Measurements from ENCODE around the gene TMEM126A.
A peak's percentile ranks its signal among the peaks of the same experiment; 100 is the strongest.
"Not testable (repeated sequence)": the region's sequence is repeated elsewhere in the genome, so short reads cannot be mapped to it uniquely, and the experiment has no call there.

Gene TMEM126A

DNA sequence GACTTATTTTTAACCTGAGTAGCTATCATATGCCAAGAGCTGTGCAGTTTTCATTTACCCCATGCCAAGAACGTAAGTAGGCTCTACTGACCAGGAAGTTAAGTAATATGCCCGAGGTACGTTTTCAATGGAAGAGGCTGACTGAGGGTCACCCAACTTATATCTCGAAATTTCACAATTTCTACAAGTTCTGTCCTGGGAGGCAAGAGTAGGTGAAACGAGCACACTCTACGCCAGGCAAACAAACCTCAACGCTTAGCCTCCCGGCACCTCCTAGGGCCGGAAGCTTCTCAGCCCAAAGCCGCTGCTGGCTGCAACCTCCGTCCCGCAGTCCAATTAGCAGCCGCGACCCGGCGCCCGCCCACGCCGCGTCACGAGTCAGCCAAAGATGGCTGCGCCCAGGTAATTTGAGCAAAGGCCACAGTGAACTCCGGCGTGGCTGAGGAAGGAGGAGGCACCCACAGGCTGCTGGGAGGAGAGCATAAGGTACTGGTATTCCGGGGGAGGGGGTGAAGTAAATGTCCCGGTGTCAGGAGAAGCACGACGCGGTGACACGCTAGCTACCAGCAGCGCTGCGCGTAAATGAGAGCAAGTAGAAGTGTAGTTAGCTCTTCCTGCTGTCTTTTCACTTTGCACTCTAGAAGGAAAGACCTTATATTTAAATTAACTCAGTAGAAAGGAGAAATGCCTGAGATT is at the start of gene TMEM126A:
Gene TMEM126A, plus strand, starts transcription at position 364 of the 696 bp plus-strand sequence. CDS start 2,289 bp downstream, outside the sequence.
- Histone ChIP-seq H3K9me3 (ENCODE audit: control insufficient read depth, insufficient read depth, low read length) (no peaks in the 10 kb centered on the region), H3K36me3 (ENCODE audit: control insufficient read depth, insufficient read depth, low read length) (no peaks in the 10 kb centered on the region), H3K4me1 (ENCODE audit: control insufficient read depth, insufficient read depth, low read length) (no peaks in the 10 kb centered on the region), H3K9ac (ENCODE audit: low read depth, low read length) (peak within 1 kb of the TSS; percentile 76), H3K27me3 (ENCODE audit: control insufficient read depth, insufficient read depth, low read length) (no peaks in the 10 kb centered on the region), H3K4me3 (ENCODE audit: low read depth, low read length) (peak within 1 kb of the TSS; percentile 68)

DNA sequence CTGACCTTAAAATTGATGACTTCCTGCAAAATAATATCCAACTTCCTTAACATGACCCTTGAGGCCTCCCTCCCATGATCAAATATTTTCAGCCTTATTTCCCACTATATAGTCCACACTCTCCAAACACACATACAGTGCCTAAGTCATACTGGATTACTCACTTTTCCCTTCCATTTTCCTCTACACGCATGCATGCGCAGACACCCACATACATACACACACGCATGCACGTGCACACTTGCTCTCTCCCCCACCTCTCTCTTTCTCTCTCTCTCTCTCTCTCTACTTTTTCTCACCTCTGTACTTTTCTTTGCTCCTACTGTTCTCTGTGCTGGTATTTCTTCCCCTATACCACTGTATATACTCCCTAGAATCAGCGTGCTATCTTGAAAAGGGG is 48.7 kb upstream of the TMEM126A start:
- no peaks in the 10 kb centered on the region for H3K27me3 ChIP-seq (ENCODE audit: control insufficient read depth, insufficient read depth, low read length)
- H3K4me1 ChIP-seq (ENCODE audit: control insufficient read depth, insufficient read depth, low read length) = no peaks in the 10 kb centered on the region
- H3K4me3 ChIP-seq (ENCODE audit: low read depth, low read length) = no peak overlapping the region
- H3K9ac ChIP-seq (ENCODE audit: low read depth, low read length) = no peak overlapping the region
- no peaks in the 10 kb centered on the region for H3K36me3 ChIP-seq (ENCODE audit: control insufficient read depth, insufficient read depth, low read length)
- H3K9me3 ChIP-seq (ENCODE audit: control insufficient read depth, insufficient read depth, low read length) = no peaks in the 10 kb centered on the region

DNA sequence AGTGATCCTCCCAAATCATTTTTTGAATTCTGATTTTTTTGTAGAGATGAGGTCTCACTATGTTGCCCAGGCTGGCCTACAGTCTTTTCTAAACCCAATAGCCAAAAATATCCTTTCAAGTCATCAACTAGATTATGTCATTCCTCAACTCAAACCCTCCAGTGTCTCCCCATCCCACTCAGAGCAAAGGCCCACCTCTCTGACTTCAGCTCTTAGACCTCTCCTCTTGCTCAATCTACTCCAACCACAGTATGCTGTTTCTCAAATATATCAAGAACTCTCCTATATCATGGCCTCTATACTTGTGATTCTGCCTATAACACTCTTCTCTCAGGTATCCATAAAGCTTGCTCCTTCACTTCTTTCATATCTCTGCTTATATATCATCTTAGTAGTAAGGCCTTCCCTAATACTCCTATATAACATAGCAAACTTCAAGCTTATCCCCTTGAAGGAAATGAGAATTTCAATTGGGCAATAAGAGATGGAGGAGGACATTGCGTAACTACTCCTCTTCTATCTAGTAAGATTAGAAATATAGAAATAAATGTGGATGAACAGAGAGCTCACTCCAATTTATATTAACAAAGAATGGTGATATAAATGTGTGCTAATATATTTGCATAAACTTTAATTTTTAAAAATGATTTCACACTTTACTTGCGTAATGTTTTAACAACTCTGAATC is 45.1 kb upstream of the TMEM126A start:
- no peaks in the 10 kb centered on the region for H3K4me1 ChIP-seq (ENCODE audit: control insufficient read depth, insufficient read depth, low read length)
- H3K36me3 ChIP-seq (ENCODE audit: control insufficient read depth, insufficient read depth, low read length) = no peaks in the 10 kb centered on the region
- H3K27me3 ChIP-seq (ENCODE audit: control insufficient read depth, insufficient read depth, low read length) = no peaks in the 10 kb centered on the region
- no peak overlapping the region for H3K4me3 ChIP-seq (ENCODE audit: low read depth, low read length)
- no peaks in the 10 kb centered on the region for H3K9me3 ChIP-seq (ENCODE audit: control insufficient read depth, insufficient read depth, low read length)
- H3K9ac ChIP-seq (ENCODE audit: low read depth, low read length) = no peak overlapping the region

DNA sequence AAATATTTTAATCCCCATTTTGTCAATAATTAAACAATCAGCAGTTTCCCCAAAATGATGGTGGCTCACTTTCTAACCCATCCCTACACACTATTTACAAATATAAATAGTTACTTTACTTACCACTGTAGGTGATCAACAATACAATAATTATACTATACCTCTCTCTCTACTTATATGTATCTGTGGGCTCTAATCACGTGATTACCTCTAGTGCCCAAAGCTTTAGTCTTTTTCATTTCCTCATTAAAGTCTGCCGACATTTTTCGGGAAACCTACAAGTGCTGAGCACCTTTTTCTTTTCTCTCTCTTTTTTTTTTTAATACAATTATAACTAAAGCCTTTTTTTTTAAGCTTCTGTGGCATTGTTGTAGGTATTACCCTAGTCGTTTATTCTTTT is 44.5 kb upstream of the TMEM126A start:
- no peaks in the 10 kb centered on the region for H3K9me3 ChIP-seq (ENCODE audit: control insufficient read depth, insufficient read depth, low read length)
- H3K27me3 ChIP-seq (ENCODE audit: control insufficient read depth, insufficient read depth, low read length) = no peaks in the 10 kb centered on the region
- H3K4me3 ChIP-seq (ENCODE audit: low read depth, low read length) = no peak overlapping the region
- H3K36me3 ChIP-seq (ENCODE audit: control insufficient read depth, insufficient read depth, low read length) = no peaks in the 10 kb centered on the region
- H3K9ac ChIP-seq (ENCODE audit: low read depth, low read length) = no peak overlapping the region
- no peaks in the 10 kb centered on the region for H3K4me1 ChIP-seq (ENCODE audit: control insufficient read depth, insufficient read depth, low read length)

DNA sequence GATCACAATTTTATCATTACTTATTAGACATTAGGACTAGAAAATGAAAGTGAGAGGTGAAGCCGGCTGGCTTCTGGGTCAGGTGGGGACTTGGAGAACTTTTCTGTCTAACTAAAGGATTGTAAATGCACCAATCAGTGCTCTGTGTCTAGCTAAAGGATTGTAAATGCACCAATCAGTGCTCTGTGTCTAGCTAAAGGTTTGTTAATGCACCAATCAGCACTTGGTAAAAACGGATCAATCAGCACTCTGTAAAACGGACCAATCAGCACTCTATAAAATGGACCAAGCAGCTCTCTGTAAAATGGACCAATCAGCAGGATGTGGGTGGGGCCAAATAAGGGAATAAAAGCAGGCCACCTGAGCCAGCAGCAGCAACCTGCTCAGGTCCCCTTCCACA is 41.5 kb upstream of the TMEM126A start:
- H3K27me3 ChIP-seq (ENCODE audit: control insufficient read depth, insufficient read depth, low read length); H3K4me1 ChIP-seq (ENCODE audit: control insufficient read depth, insufficient read depth, low read length); H3K36me3 ChIP-seq (ENCODE audit: control insufficient read depth, insufficient read depth, low read length); H3K9ac ChIP-seq (ENCODE audit: low read depth, low read length); H3K9me3 ChIP-seq (ENCODE audit: control insufficient read depth, insufficient read depth, low read length); H3K4me3 ChIP-seq (ENCODE audit: low read depth, low read length): not testable (repeated sequence)

DNA sequence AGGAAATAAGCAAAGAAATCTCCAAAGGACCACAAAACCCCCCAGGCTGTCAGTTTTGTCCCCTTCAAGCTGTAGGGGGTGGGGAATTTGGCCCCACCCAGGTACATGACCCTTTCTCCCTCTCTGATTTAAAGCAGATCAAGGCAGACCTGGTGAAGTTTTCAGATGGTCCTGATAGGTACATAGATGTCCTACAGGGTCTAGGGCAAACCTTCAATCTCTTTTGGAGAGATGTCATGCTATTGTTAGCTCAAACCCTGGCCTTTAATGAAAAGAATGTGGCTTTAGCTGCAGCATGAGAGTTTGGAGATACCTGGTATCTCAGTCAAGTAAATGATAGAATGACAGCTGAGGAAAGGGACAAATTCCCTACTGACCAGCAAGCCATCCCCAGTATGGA is 39.1 kb upstream of the TMEM126A start:
- H3K27me3 ChIP-seq (ENCODE audit: control insufficient read depth, insufficient read depth, low read length); H3K9ac ChIP-seq (ENCODE audit: low read depth, low read length); H3K4me3 ChIP-seq (ENCODE audit: low read depth, low read length); H3K36me3 ChIP-seq (ENCODE audit: control insufficient read depth, insufficient read depth, low read length); H3K9me3 ChIP-seq (ENCODE audit: control insufficient read depth, insufficient read depth, low read length); H3K4me1 ChIP-seq (ENCODE audit: control insufficient read depth, insufficient read depth, low read length): not testable (repeated sequence)

DNA sequence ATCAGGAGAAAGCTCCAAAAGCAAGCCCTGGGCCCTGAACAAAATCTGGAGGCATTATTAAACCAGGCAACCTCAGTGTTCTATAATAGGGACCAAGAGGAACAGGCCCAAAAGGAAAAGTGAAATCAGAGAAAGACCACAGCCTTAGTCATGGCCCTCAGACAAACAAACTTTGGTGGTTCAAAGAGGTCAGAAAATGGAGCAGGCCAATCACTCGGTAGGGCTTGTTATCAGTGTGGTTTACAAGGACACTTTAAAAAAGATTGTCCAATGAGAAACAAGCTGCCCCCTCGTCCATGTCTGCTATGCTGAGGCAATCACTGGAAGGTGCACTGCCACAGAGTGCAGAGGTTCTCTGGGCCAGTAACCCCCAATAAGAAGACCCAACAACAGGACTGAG is 38.5 kb upstream of the TMEM126A start:
- not testable (repeated sequence) for H3K4me3 ChIP-seq (ENCODE audit: low read depth, low read length); H3K4me1 ChIP-seq (ENCODE audit: control insufficient read depth, insufficient read depth, low read length); H3K9me3 ChIP-seq (ENCODE audit: control insufficient read depth, insufficient read depth, low read length); H3K27me3 ChIP-seq (ENCODE audit: control insufficient read depth, insufficient read depth, low read length); H3K36me3 ChIP-seq (ENCODE audit: control insufficient read depth, insufficient read depth, low read length); H3K9ac ChIP-seq (ENCODE audit: low read depth, low read length)

DNA sequence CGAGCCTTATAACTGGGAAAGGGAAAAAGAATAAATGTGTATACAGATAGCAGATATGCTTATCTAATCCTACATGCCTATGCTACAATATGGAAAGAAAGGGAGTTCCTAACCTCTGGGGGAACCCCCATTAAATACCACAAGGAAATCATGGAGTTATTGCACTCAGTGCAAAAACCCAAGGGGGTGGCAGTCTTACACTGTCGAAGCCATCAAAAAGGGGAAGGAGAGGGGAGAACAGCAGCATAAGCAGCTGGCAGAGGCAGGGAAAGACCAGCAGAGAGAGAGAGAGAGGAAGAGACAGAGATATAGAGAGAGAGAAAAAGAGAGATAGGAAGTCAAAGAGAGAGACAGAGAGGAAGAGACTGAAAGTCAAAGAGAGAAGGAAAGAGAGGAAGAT is 36.1 kb upstream of the TMEM126A start:
- H3K9ac ChIP-seq (ENCODE audit: low read depth, low read length); H3K4me1 ChIP-seq (ENCODE audit: control insufficient read depth, insufficient read depth, low read length); H3K36me3 ChIP-seq (ENCODE audit: control insufficient read depth, insufficient read depth, low read length); H3K9me3 ChIP-seq (ENCODE audit: control insufficient read depth, insufficient read depth, low read length); H3K27me3 ChIP-seq (ENCODE audit: control insufficient read depth, insufficient read depth, low read length); H3K4me3 ChIP-seq (ENCODE audit: low read depth, low read length): not testable (repeated sequence)

DNA sequence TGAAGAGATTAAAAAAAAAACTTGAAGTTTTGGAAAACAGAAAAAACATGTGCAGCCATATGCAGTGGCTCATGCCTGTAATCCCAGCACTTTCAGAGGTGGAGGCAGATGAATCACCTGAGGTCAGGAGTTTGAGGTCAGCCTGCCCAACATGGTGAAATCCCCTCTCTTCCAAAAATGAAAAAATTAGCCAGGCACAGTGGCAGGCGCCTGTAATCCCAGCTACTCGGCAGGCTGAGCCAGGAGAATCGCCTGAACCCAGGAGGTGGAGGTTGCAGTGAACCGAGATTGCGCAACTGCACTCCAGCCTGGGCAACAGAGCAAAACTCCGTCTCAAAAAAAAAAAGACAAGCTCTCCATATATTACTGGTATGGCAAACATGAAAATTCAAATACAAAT is 28.3 kb upstream of the TMEM126A start:
- Histone ChIP-seq H3K4me3 (ENCODE audit: low read depth, low read length) (no peak overlapping the region), H3K9me3 (ENCODE audit: control insufficient read depth, insufficient read depth, low read length) (no peaks in the 10 kb centered on the region), H3K9ac (ENCODE audit: low read depth, low read length) (no peak overlapping the region), H3K27me3 (ENCODE audit: control insufficient read depth, insufficient read depth, low read length) (no peaks in the 10 kb centered on the region), H3K36me3 (ENCODE audit: control insufficient read depth, insufficient read depth, low read length) (no peaks in the 10 kb centered on the region), H3K4me1 (ENCODE audit: control insufficient read depth, insufficient read depth, low read length) (no peaks in the 10 kb centered on the region)

DNA sequence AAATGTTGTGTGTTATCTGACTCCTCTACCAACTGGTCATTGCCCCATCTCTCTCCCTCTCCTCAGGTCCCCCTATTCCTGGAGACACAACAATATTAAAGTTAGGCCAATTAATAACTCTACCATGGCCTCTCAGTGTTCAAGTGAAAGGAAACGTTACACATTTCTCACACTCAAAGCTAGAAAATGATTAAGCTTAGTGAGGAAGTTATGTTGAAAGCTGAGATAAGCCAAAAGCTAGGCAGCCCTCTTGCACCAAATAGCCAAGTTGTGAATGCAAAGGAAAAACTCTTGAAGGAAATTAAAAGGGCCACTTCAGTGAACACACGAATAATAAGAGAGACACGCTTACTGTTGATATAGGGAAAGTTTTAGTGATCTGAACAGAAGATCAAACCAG is 27.5 kb upstream of the TMEM126A start:
- Histone ChIP-seq H3K36me3 (ENCODE audit: control insufficient read depth, insufficient read depth, low read length) (no peaks in the 10 kb centered on the region), H3K9ac (ENCODE audit: low read depth, low read length) (no peak overlapping the region), H3K27me3 (ENCODE audit: control insufficient read depth, insufficient read depth, low read length) (no peaks in the 10 kb centered on the region), H3K9me3 (ENCODE audit: control insufficient read depth, insufficient read depth, low read length) (no peaks in the 10 kb centered on the region), H3K4me3 (ENCODE audit: low read depth, low read length) (no peak overlapping the region), H3K4me1 (ENCODE audit: control insufficient read depth, insufficient read depth, low read length) (no peaks in the 10 kb centered on the region)

DNA sequence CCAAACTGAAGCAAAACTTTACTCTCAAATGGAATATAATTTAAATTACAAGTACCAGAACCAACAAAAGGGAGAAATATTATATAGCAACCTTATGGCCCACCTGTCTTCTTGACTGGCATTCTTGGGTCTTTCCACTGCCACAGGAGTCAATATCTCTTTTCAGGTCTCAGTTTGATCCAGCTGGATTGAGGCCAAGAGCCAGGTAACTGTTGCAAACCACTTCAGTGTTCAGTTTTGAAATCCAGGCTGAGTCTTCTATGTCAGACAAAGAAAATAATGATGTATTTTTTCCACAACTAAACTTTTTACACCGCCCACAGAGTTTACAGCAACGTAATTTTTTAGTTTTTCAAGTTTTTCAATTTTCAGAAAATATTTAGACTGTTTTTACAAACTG is 21.3 kb upstream of the TMEM126A start:
- peak overlapping the region; percentile 72 for H3K4me3 ChIP-seq (ENCODE audit: low read depth, low read length)
- H3K9ac ChIP-seq (ENCODE audit: low read depth, low read length) = no peak overlapping the region
- H3K9me3 ChIP-seq (ENCODE audit: control insufficient read depth, insufficient read depth, low read length) = no peaks in the 10 kb centered on the region

DNA sequence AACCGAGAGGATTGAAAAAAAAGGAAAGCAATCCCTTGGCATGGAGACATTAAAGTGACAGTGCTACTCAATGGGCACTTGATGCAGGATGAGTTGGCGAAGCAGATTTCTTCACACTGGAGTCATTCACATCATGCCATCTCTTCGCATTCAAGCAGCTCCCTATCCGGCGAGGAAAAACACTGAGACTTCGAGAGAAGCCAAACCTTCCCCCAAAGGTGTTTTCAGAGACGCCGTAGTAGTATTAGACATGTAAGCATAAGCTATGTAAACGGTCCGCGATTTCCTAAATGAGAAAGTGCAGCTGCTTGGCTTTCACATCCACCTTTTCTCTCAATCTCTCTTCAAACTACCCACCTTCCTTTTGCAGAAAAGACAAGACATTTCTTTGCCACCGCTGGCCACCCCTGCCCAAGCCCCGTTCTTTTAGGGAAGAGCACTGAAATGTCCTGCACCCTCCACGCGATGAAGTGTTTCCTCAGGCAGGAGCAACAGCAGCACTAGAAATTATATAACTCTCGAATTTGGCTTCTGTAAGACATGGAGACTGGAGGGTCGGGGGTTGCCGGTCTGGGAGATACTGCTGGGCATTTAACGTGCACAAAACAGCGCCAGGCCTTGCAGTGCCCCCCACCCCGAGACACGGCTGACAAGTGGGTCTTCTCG is 20.3 kb upstream of the TMEM126A start, which contains the start of gene DLG2:
Gene DLG2, minus strand, starts transcription at position 13 of the 666 bp plus-strand sequence.
- Histone ChIP-seq H3K36me3 (ENCODE audit: control insufficient read depth, insufficient read depth, low read length) (no peaks in the 10 kb centered on the region), H3K4me3 (ENCODE audit: low read depth, low read length) (peak within 1 kb of the TSS; percentile 72), H3K27me3 (ENCODE audit: control insufficient read depth, insufficient read depth, low read length) (no peaks in the 10 kb centered on the region), H3K4me1 (ENCODE audit: control insufficient read depth, insufficient read depth, low read length) (peaks cover 4% of the 10 kb centered on the region), H3K9me3 (ENCODE audit: control insufficient read depth, insufficient read depth, low read length) (no peaks in the 10 kb centered on the region), H3K9ac (ENCODE audit: low read depth, low read length) (peak within 1 kb of the TSS; percentile 71)

More for the DNA sequence above, 21.3 kb upstream of the TMEM126A start:
- Histone ChIP-seq H3K27me3 (ENCODE audit: control insufficient read depth, insufficient read depth, low read length) (no peaks in the 10 kb centered on the region), H3K4me1 (ENCODE audit: control insufficient read depth, insufficient read depth, low read length) (peaks cover 4% of the 10 kb centered on the region), H3K36me3 (ENCODE audit: control insufficient read depth, insufficient read depth, low read length) (no peaks in the 10 kb centered on the region)
